ENCODE measurements around the gene VPS37C.
"Not testable (repeated sequence)": the region's sequence is repeated elsewhere in the genome, so short reads cannot be mapped to it uniquely, and the experiment has no call there.

Gene VPS37C

GRCh38 chr11:61115498-61116224 is 45.6 kb downstream of the VPS37C start:
- DNase-seq, result no peak

DNA sequence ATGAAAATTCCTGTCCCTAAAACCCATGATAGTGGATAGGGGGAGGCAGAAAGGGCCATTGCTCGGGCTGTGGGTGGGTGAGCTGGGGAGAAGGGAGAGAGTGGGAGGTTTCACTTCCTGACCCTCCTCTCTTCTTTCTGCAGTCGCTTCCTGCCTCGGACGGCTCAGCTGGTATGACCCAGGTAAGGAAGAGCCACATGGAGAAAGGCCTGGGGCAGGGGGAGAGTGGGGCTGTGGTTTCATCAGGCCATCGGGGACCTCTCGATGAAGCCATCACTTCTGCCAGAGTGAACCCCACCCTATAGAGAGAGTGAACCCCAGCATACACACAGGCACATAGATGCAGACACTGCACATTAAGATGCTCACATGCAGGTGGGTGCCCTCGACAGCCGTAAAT is 46.3 kb downstream of the VPS37C start:
- no peak for DNase-seq

DNA sequence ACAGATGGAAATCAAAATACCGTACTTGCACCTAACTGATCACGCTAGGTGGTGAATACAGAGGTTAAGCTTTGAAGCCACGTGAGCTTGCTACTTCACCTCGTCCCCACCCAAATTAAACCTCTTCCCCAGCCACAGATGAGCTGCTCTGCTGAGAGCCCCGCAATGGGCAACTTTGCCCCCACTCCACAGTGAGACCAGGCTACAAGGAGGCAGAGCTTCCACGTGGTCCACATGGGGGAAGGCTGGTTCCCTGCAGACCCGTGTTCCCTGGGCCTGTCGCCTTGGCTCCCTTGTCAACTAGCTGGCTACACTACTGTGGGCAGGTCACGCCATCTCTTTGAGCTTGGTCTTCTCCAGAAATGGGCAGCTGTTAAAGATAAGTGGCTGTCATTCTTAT is 48.0 kb downstream of the VPS37C start:
- no peak for DNase-seq

- DNase-seq, result no peak
These were observed 48.7 kb downstream of the VPS37C start for GRCh38 chr11:61112575-61112974.

- DNase-seq, result peak; percentile 35
These were observed 49.3 kb downstream of the VPS37C start for GRCh38 chr11:61111786-61112517.

DNA sequence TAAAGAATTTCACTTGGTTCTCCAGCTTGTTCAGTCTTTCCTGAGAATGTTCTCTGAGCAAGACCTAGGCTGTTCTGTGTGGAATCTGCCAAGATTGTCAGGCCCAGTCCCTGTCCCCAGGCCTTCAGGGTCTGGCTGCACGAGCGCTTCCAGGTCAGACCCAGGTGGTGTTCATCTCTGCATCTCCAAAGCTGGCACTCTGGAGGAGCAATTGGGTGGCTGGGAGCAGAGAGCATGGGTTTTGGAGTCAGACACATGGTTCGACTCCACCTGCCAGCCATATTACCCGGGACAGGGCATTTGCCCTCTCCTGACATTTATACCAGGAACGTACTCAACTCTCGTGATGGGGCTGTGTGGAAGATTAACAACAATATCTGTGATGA is 50.2 kb downstream of the VPS37C start:
- no peak for DNase-seq

DNA sequence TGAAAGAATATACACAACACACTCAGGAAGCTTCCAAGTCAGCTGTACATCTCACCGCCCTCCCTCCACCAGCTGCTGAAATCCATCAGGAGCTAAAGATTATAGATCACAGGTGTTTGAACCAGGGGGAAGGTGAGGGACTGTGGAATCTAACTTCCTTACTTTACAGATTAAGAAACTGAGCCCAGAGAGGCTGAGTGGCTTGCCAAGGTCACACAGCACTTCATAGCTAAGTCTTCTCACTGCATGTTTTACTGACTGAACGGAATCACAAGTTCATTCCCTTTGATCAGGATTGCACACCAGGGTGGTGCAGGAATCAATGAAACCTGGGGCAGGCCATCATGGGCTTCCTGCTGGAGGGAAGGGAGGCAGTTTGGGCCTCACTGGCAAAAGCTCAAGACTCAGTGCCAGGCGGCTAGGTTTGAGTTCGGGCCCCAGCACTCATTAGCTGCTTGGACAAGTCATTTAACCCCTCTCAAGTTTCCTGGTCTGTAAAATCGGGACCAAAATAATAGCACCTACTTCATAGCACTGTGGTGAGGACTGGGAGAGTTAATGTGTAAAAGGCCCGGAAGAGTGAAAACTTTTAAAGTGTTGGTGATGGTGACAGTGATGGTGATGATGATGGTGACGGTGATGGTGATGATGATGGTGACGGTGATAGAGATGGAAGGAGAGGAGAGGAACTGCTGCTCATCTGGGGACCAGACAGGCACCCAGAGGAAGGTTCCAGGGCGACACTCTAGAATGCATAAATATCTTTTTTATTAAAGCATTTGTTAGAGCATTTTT is 50.8 kb downstream of the VPS37C start:
- no peak for DNase-seq

DNA sequence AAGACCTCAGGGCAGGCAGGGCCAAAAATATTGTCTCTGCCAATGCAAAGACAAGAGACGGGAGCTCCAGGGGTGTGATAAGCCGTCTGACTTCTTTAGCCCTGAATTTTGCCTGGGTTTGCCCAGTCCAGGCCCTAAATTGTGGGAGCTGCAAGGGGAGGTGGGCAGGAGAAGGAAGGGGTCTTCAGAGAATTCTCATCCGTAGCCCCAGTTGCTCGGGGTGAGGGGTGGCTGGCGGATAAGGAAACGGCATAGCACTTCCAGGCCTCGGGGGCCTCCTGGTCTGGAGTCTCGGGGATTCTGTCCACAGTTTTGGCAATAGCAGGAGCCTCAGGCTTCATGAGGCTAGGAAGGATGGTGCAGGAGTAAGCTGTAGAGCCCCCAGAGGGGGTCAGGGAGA is 51.6 kb downstream of the VPS37C start:
- no peak for DNase-seq

GRCh38 chr11:61108847-61109585 is 52.2 kb downstream of the VPS37C start:
- no peak for DNase-seq

- DNase-seq, result no peak
These were observed 53.3 kb downstream of the VPS37C start for GRCh38 chr11:61107888-61108287.

DNA sequence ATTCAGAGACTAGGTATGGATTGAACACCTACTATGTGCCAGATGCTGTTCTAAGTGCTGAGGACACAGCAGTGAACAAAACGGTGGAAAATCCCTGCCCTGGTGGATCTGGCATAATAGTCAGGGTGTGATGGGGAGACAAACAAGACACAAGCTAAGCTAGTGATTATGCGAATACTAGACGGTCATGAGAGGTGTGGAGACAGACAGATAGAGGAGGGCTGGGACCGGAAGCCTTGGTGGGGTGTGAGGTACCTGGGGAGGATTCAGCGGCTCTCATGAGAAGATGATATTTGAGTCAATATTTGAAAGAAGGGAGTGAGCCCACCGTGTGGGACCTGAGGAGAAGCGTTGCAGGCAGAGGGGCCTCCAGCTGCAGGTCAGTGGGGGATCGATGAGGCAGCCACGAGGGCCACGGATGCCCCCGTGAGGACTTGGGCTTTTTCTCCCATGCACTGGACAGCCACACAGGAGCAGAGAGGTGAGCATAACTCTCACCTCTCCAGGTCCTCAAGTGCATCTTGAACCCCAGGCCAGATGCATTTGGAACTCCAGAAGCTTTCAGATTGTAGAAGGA is 54.2 kb downstream of the VPS37C start:
- DNase-seq, result no peak

DNA sequence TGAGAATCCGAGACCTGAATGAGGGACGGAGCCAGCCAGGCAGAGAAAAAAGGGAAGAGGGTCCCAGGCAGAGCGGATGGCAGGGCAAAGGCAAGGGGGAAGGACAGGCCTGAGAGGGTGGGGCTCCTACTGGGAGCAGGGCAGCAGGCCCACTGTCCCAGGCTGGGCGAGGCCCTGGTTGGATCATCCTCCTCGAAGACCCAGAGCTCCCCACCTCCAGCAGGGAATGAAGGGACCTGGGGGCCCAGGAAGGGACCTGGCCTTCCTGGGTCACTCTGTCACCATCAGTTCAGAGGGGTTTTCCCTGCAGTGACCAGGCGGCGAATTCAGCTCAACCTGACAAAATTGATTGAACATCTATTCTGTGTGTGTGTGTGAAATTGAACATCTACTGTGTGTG is 54.9 kb downstream of the VPS37C start:
- DNase-seq, result no peak

DNA sequence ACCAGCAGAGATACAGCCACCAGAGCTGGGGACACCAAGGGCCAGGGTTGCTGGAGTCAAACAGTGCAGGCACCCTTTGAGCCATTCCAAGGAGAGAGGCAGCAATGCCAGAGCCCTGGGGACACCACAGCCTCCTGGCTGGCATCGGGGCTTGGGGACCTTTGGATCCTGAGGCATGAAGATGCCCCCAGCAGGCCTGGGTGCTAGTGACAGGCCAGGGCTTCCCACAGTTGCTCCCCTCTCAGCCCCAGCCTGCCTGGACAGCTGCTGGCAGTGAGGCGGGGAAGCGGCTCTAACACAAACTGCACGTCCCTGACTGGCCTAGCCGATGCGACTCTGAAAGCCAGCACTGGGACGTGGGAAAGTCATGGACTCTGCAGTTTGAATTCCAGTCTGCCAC is 56.3 kb downstream of the VPS37C start:
- no peak for DNase-seq

DNA sequence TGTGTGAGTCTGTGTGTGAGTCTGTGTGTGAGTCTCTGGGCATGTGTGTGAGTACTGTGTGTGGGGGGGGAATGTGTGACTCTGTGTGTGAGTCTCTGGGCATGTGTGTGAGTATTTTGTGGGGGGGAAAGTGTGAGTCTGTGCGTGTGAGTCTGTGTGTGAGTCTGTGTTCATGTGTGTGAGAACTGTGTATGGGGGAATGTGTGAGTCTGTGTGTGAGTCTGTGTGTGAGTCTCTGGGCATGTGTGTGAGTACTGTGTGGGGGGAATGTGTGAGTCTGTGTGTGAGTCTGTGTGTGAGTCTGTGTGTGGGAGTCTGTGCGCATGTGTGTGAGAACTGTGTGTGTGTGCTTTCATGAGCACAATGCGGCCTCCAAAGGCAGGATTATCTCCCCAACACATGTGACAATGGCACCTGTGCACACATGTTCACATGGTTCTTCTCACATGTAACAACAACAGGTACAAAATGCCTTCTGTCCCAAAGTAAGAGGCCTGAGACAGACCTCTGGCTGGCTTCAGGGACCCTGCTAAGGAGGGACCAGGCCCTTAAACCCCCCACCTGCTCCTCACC is 57.3 kb downstream of the VPS37C start:
- no peak for DNase-seq

DNA sequence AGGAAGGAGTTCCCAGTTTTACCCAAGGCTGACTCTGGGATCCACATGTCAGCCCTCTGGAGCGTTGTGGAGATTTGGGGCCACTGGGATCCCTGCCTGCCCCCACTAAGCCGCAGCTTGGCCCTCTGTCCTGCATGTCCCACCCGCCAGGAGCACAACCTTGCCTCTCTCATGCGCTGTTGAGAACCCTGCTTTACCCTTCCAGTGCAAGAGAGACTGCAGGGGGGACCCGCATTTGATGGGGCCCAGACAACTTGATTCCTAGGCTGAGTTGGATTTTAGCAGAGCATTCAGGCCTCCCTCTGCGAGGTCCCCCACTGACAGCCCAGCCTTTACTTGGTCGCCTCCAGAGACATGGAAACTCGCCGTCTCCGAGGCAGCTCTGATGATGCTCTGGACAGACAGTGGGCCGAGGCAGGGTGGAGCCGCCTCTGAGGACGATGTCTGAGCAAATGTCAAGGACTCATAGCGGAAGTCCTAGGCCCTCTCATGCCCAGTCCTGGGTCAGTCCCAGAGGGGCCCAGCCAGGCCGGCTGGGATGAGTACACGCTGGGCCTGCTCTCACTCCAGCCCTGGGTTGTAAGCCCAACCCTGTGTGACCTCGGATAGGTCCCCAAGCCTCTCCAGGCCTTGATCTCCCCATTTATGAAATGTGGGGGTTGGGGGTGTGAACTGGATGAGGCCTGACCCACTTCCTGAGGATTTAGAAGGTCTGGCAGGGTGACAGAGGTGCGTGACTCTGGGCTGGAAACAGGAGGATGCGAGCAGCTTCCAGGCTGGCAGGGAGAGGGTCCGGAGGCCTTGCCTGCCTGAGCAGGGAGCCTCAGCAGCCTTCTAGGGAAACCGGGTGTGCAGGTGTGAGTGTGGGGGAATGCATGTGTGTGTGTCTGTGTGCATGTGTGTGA is 58.3 kb downstream of the VPS37C start:
- no peak for DNase-seq

- DNase-seq, result no peak
These were observed 62.4 kb downstream of the VPS37C start for GRCh38 chr11:61098778-61099177.

- DNase-seq, result not testable (repeated sequence)
These were observed 63.0 kb downstream of the VPS37C start for GRCh38 chr11:61098261-61098660.

GRCh38 chr11:61095021-61095420 is 66.2 kb downstream of the VPS37C start:
- no peak for DNase-seq

- not testable (repeated sequence) for DNase-seq
These were observed 67.1 kb downstream of the VPS37C start for GRCh38 chr11:61094167-61094566.

GRCh38 chr11:61092908-61093763 is 68.1 kb downstream of the VPS37C start:
- DNase-seq, result no peak

All from activated CD8-positive, alpha-beta memory T cell treated with anti-CD3 and anti-CD28 coated beads, Interleukin-2, amount 50 U/mL, for 4 hours (primary cell).